GM19395 (cell line): Measurements from ENCODE around the gene ARHGEF35.
"Not testable (repeated sequence)": the region's sequence is repeated elsewhere in the genome, so short reads cannot be mapped to it uniquely, and the experiment has no call there.

Experiments
- ATAC-seq: cut with Tn5 transposase; IDR thresholded peaks from one replicate; pipeline ENCODE4 v1.9.1; 2021; ENCODE audit warnings: mild to moderate bottlenecking, moderate library complexity; ENCODE audit not compliant: unreplicated experiment

The ARHGEF35 gene

DNA sequence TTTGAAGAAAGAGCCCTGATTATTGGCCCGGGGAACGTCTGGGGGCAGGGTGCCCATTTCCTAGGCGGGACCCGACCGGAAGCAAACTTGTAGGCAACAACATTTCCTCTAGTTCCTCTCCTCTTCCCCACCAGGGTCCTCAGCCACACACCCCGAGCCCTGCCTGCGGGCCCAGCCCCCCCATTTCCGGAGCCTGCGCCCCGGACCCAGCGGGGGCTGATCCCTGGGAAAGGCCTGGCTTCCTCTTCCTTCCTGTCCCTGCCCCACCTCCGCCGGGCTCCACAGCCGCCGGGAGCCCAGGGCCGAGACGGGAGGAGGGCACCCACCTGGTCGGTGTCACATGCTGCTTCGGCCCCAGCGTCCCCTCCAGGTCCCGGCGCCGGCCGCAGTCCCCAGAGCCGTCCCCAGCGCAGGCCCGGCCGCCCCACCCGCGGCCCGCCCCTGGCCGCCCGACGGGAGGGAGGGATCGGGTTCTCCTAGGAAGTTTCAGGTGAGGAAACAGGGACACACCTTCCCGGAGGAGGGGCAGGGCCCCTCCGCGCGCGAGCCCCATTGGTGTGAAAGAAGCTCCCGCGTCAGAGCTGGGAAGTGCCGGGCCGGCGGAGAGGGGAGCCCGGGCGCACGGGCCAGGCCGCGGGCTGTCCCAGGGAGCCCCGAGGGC, at the start of gene ARHGEF35:
ARHGEF35 (minus strand) TSS at position 622 of the 661 bp plus-strand sequence. CDS start 7,450 bp downstream, outside the sequence.
- ATAC-seq: peak; percentile 73

- ATAC-seq: not testable (repeated sequence)
These were observed 49.7 kb upstream of the ARHGEF35 start for GRCh38 chr7:144245372-144245771.

GRCh38 chr7:144239365-144239764, 43.7 kb upstream of the ARHGEF35 start, which contains the start of gene OR2A42:
TSS of gene OR2A42 (minus strand) at chr7:144239605. CDS start at chr7:144232843, 6,762 bp downstream.
- ATAC-seq: not testable (repeated sequence)

- not testable (repeated sequence) for ATAC-seq
These were observed 43.0 kb upstream of the ARHGEF35 start for GRCh38 chr7:144238530-144239082.

DNA sequence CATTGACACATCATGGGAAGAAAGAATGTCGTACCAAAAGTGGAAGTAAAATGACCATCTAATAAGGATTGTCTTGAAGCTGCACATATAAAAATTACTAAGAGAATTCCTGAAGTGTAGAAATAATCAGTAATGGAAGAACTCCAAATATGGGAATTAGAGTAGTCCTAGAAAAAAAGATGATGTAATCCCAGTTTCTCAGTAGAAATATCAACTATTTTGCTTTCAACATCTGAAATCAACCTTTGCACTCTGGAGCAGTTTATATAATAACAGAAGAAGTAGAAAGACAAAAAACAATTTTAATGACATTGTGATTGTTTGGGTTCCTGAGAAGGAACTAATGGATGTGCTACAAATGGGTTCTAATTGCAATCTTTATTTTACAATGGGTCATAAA, 37.4 kb upstream of the ARHGEF35 start:
- ATAC-seq: not testable (repeated sequence)

GRCh38 chr7:144231027-144231426, 35.4 kb upstream of the ARHGEF35 start:
- ATAC-seq: not testable (repeated sequence)

DNA sequence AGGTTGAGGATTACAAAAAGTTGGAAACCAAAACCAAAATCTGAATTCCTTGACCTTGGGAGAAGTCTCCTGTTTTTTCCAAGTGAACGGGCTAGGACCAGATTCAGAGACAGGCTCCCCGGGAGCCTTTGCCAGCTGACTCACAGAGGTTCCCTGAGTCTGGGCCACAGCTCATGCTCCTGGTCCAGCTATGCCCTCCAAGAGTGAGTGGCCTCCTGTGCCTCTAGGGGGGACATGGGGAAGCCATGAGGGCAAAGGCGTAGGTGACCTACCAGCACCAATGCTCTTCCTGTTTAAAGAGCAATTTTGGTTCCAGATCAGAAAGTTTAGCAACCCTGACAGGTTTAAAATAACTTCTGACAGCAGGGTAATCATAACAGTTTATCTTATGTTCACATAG, 33.2 kb upstream of the ARHGEF35 start:
- not testable (repeated sequence) for ATAC-seq

- ATAC-seq: not testable (repeated sequence)
These were observed 31.2 kb upstream of the ARHGEF35 start for GRCh38 chr7:144226866-144227265.

DNA sequence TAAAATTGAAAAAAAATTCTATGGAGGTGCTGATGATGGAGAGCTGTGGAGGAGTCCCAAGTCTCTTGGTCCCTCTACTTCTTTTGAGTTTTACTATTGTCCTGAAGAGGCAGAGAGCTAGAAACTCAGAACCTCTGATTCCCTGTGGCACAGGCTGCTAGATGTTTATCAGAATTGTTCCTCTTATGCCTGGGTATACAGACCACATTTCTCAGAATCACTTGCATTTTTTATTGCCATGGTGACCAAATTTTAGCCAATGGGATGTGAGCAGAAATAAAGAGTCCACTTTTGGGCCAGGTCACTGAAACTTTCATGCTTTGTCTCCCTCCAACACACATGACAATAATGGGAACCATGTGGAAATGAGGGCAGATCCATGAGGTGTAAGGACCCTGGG, 28.0 kb upstream of the ARHGEF35 start:
- ATAC-seq: not testable (repeated sequence)

DNA sequence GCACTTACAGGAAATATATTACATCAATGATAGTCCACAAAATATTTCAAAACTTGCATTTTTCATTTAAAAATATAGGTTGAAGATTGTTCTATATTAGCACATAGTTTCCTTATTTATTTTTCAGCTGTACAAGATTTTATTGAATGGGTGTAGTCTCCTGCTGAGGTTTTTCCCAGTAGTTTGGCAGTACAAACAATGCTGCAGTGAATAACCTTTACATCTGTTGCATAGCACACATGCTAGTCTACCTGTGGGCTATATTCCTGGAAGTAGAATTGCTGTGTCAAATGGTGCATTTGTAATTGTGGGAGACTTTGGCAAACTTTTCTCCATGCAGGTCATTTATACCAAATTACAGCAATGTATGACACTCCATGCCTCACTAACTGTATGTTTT, 24.9 kb upstream of the ARHGEF35 start:
- ATAC-seq: not testable (repeated sequence)

GRCh38 chr7:144219149-144219548, 23.5 kb upstream of the ARHGEF35 start:
- peak; percentile 43 for ATAC-seq

- ATAC-seq: not testable (repeated sequence)
These were observed 22.9 kb upstream of the ARHGEF35 start for GRCh38 chr7:144218581-144218980.

DNA sequence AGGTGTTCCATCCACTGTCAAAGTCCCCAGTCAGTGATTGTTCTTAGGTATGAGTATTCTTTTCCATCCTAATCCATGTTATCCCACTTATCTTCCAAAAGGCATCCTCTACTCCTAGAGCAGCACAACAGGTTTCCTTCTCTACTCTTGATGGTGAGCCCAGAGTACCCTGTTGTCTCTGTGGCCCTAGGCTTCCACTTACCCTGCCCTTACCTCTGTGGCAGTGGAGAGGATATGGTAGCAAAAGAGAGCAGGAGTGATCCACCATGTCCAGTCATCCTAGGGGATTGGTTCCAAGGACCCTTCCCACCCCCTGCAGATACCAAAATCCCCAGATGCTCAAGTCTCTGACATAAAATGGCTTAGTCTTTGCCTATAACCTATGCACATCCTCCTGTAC, 21.6 kb upstream of the ARHGEF35 start:
- ATAC-seq: not testable (repeated sequence)

DNA sequence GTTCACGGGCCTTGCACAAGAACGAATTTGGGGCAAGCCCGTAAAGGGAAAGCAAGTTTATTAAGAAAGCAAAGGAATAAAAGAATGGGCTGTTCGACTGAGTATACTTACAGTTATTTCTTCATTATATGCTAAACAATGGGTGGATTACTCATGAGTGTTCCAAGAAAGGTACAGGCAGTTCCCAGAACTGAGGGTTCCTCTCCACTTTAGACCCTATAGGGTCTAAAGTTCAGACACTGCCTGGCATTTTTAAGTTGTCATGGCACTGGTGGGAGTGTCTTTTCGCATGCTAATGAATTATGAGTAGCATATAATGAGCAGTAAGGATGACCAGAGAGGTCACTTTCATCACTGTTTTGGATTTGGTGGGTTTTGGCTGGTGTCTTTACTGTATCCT, 9.7 kb upstream of the ARHGEF35 start:
- ATAC-seq: not testable (repeated sequence)

DNA sequence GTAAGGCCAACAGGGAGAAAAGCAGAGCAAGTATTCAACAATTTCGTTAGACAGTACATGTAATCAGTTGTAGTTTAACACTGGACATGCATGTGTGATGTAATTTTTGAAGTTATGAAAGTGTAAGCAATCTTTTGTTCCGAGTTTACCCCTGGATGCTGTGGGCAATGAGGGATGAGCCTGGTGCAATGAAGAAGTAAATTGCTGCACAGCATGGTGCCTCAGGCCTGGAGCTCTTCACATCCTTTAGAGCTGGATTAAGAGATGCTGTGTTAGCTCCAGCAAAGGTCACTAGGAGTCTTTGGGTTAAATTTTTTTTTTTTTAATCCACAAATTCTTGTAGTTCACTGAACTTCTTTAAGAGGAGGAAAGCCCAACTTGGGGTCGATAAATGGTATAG, 7.5 kb upstream of the ARHGEF35 start:
- not testable (repeated sequence) for ATAC-seq

DNA sequence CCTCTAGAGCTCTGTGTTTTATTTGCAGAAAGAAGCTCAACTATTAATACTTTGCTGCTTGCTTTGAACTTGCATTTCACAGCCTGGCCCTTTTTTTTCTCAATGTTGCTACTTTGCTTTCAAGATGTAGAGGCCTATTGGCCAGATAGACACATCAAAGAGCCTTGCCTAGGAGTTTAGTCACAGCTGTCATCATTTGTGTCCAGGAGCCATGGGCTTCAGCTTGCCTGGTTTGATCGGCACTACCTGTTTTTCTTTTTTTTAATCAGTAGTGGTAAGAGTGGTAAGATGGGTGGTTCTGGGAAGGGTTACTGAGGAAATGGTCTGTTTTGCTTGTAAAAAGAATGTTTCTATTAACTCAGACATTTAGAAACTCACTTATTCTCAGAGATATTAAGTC, 6.3 kb upstream of the ARHGEF35 start:
- peak; percentile 34 for ATAC-seq

DNA sequence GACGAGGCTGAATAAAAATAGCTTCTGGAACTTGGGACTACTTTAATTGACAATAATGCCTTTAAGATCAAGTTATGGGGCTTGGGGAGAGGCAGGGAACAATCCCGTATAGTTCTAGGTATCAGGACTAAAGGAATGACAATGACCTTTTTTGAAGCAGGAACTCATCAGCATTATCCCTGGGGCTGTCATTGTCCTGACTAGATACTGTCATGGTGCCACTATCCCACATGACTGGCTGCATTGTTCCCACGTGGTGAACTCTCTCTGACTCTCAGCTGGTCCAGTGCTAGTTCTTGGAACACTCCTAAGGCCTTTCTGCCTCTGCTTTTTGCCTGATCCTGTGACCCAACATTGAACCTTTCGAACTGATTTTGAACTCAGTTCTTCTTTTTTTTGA, 3.3 kb upstream of the ARHGEF35 start:
- ATAC-seq: not testable (repeated sequence)

DNA sequence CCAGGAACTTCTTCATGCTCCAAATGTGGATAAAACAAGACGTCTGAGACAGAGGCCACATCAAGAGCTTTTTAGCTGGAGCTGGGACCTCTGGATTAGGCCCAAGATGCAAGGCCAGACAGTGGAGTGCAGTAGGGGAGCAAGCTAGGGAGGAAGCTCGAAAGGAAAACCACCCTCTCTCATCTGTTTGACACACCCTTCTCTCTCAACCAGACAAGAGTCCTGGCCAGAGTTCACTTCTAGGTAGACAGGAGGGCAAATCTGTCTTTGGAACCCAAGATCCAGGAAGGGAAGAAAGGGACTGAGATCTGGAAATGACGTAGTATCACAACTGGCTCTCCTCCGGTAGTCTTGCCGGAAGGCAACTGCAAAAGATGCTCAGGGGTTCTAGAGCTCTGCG, 1.2 kb downstream of the ARHGEF35 start:
- ATAC-seq: not testable (repeated sequence)

DNA sequence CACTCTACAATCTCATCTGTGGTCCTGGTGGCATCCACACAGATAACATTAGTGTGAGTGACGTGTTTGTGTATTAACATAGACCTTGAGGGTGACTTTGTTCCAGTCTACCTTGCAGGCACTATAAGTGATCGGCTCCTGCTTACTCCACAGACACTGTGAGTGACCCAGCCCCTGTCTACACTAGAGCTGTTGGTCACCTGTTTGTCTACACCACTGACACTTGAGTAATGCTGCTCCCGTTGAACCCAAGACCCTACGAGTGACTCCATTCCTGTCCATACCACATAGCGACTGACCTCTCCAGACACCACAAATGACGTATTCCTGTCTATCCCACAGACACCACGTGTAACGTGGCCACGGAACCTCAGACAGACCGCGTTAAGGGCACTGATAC, 1.9 kb downstream of the ARHGEF35 start:
- not testable (repeated sequence) for ATAC-seq

- ATAC-seq: not testable (repeated sequence)
These were observed 7.0 kb downstream of the ARHGEF35 start for GRCh38 chr7:144188578-144189171.

DNA sequence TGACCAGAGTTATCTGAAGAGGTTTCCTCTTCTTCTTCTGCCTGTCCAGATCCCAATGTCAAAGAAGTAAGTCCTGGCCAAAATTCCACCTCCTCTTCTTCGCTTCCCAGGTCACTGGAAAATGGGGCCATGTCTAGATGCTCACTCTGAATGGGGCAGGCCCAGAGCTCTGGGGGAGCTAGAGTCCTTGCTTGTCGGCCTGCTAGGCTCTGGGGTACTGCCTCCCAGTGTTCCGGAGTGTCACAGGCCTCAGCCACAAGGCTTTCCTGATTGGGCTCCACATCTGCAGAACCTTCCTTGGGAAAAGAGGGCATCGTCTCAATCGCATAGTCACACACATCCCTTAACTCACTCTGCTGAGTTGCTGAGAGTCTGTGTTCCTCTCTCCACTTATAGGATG, 7.8 kb downstream of the ARHGEF35 start:
- not testable (repeated sequence) for ATAC-seq

DNA sequence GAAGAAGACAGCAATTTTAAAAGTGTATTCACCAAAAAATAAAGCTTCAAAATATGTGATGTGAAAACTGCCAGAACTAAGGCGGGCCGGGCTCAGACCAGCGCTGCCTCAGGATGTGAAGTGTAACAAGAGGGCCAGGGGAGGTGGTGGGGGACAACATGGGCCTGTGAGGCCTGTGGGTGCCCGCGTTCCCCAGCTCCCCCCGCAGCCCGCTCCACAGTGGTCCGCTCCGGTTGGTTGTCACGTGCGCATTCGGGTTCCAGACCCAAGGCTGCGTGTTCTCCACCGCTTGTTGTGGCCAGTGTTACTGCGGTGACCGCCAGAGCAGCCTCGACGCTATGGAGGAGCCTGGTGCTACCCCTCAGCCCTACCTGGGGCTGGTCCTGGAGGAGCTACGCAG, 12.5 kb downstream of the ARHGEF35 start, which contains the start of gene CTAGE4:
CTAGE4 (plus strand) TSS at position 301 of the 400 bp plus-strand sequence; CDS start at position 339, 38 bp downstream.
- not testable (repeated sequence) for ATAC-seq
